Vagina (tissue), 2 donors: ENCODE data around the gene PIGK. TPM values are rescaled to one million over a fixed set of nuclear protein-coding genes. Genes with fewer than 3 reads are reported as not detected.
"Not testable (repeated sequence)": the region's sequence is repeated elsewhere in the genome, so short reads cannot be mapped to it uniquely, and the experiment has no call there.

Experiments used
- DNase-seq, 2 donors: peaks; one replicate each; pipeline ENCODE4 v3.0.0-alpha.2; 2017; ENCODE audit errors: extremely low spot score in 2 of 2
- H3K27ac ChIP-seq: fragments of 200-600 bp; sonication (generic); one replicate; pipeline ENCODE4 v1.5.1; 2019
- H3K27me3 ChIP-seq: fragments of 200-600 bp; sonication (generic); one replicate; pipeline ENCODE4 v1.5.1; 2019
- H3K36me3 ChIP-seq, 2 donors: fragments of 200-600 bp; sonication (generic); one replicate each; pipeline ENCODE4 v1.5.1; 2017 to 2019
- H3K4me1 ChIP-seq: fragments of 200-600 bp; sonication (generic); one replicate; pipeline ENCODE4 v1.5.1; 2019
- H3K4me3 ChIP-seq, 2 donors: fragments of 200-600 bp; sonication (generic); 1 replicate in 1 of 2; 2 replicates in 1 of 2; pipeline ENCODE4 v1.5.1; 2016 to 2019
- H3K9me3 ChIP-seq: fragments of 200-600 bp; sonication (generic); one replicate; pipeline ENCODE4 v1.5.1; 2019
- CTCF ChIP-seq, 3 experiments: fragments of 450-650 bp in 2 of 3; fragments of 200-600 bp in 1 of 3; sonication (generic) in 1 of 3; IDR thresholded peaks; one replicate each; pipeline ENCODE4 v1.5.1; 2017 to 2019; ENCODE audit warnings: antibody characterized with exemption in 3 of 3, mild to moderate bottlenecking in 2 of 3, moderate library complexity in 2 of 3
- POLR2A ChIP-seq, 2 donors: fragments of 450-650 bp; IDR thresholded peaks; one replicate each; pipeline ENCODE4 v1.6.1; 2017; ENCODE audit warnings: antibody characterized with exemption in 2 of 2, mild to moderate bottlenecking in 2 of 2, moderate library complexity in 2 of 2
- POLR2AphosphoS5 ChIP-seq, 2 donors: sonication (generic); formaldehyde crosslinking; IDR thresholded peaks; one replicate each; pipeline ENCODE4 v1.9.0; 2017; ENCODE audit warnings: antibody characterized with exemption in 2 of 2, mild to moderate bottlenecking in 2 of 2, low read depth in 1 of 2; ENCODE audit not compliant: insufficient read depth in 1 of 2
- intact Hi-C: fragments of 100-400 bp; cut with DNase I; formaldehyde crosslinking; loops from one replicate; pipeline ENCODE4 v1.15.1; 2023
- total RNA-seq: library from RNA; depleted of rRNA; stranded (reverse); fragments of >200 nt; gene quantifications from one replicate; pipeline ENCODE4 v1.2.3, GENCODE V29; 2016

PIGK gene
- total RNA-seq, 1 donor from 2014 or later, result 12.8 TPM

DNA sequence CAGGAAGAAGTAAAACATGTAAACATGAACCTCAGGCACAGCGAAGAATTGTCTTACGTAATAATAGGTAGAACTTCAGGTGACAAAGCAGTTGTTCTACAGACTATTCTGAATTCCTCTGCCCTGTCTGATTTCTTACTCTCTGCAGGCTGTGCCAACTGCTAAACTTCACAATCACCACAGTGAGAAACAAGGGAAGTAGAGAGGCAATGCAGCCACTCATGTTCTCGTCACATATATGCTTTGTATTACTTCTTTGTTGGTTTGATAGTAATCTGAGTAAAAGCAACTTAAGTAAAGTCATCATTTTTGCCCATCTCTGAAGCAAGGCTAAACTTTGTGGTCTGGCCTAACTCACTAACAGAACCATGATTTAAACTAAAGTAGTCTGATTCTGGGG is 21.9 kb downstream of the PIGK start:
- Histone ChIP-seq H3K9me3 (no peaks in the 10 kb centered on the region), H3K27ac (no peak overlapping the region), H3K4me3 (no peak overlapping the region), H3K4me1 (no peaks in the 10 kb centered on the region), H3K27me3 (no peaks in the 10 kb centered on the region), H3K36me3 (no peaks in the 10 kb centered on the region)
- TF ChIP-seq CTCF (IDR thresholded peaks at IDR 0.05), result no peak
- no peak for DNase-seq
- intact Hi-C loops, result no loop called here

- no peak overlapping the region for H3K4me3 ChIP-seq
- no peak for DNase-seq
- no peak overlapping the region for H3K27ac ChIP-seq
- intact Hi-C loops, result no loop called here
- H3K9me3 ChIP-seq, result no peaks in the 10 kb centered on the region
- no peaks in the 10 kb centered on the region for H3K4me1 ChIP-seq
- no peaks in the 10 kb centered on the region for H3K36me3 ChIP-seq
- no peak for TF ChIP-seq CTCF (IDR thresholded peaks at IDR 0.05)
- no peak for TF ChIP-seq POLR2A (IDR thresholded peaks at IDR 0.05)
- no peak for TF ChIP-seq POLR2AphosphoS5 (IDR thresholded peaks at IDR 0.05; ENCODE audit: insufficient read depth in 1 of 2, low read depth in 1 of 2)
- no peaks in the 10 kb centered on the region for H3K27me3 ChIP-seq
Measured at GRCh38 chr1:77193951-77194350, 25.3 kb downstream of the PIGK start.

DNA sequence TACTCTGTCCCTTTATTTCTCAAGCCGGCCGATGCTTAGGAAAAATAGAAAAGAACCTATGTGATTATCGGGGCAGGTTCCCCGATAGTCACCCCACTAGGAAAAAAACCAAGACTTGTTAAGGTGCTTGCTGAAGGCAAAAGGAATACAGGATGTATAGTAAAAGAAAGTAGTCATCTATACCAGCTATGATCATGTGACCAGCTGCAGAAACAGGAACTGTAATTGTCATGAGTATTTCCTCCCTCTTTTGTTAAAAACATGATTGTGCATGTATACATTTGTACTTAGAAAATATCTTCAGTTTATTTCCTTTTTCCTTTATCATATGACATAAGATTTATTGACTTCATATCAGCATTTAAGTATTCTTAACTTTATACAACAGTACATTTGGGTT is 30.5 kb downstream of the PIGK start:
- no peaks in the 10 kb centered on the region for H3K27me3 ChIP-seq
- H3K9me3 ChIP-seq, result no peaks in the 10 kb centered on the region
- DNase-seq, result no peak
- no peak overlapping the region for H3K27ac ChIP-seq
- H3K36me3 ChIP-seq, result no peaks in the 10 kb centered on the region
- H3K4me1 ChIP-seq, result no peaks in the 10 kb centered on the region
- intact Hi-C loops, result no loop called here
- H3K4me3 ChIP-seq, result no peak overlapping the region
- TF ChIP-seq POLR2A (IDR thresholded peaks at IDR 0.05) (no peak), CTCF (IDR thresholded peaks at IDR 0.05) (no peak), POLR2AphosphoS5 (IDR thresholded peaks at IDR 0.05; ENCODE audit: insufficient read depth in 1 of 2, low read depth in 1 of 2) (no peak)

- H3K4me3 ChIP-seq, DNase-seq, H3K9me3 ChIP-seq, H3K27me3 ChIP-seq, intact Hi-C loops, H3K27ac ChIP-seq, H3K4me1 ChIP-seq, H3K36me3 ChIP-seq: not testable (repeated sequence)
Measured at GRCh38 chr1:77186907-77187306, 32.3 kb downstream of the PIGK start.

DNA sequence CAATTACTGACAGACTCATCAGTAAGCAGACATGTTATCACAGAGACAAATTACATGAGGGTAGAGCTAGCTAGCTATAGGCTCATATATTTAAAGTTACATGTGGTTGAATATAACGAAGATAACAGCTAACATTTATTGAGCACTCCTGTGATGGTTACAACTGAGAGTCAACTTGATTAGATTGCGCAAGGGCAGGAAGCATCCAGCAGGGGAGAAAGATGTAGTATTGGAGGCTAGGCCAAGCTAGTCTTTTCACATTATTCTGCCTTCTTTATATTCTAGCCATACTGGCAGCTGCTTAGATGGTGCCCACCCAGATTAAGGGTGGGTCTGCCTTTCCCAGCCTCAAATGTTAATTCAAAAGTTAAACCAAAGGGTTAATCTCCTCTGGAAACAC is 37.1 kb downstream of the PIGK start:
- no peak overlapping the region for H3K4me3 ChIP-seq
- no peak overlapping the region for H3K27ac ChIP-seq
- intact Hi-C loops, result loop anchor here (5.0 kb wide), 1 partner anchor 1210 kb away; no protein-coding TSS in a partner anchor
- no peaks in the 10 kb centered on the region for H3K9me3 ChIP-seq
- H3K27me3 ChIP-seq, result no peaks in the 10 kb centered on the region
- H3K4me1 ChIP-seq, result no peaks in the 10 kb centered on the region
- TF ChIP-seq POLR2AphosphoS5 (IDR thresholded peaks at IDR 0.05; ENCODE audit: insufficient read depth in 1 of 2, low read depth in 1 of 2), result no peak
- no peak for TF ChIP-seq CTCF (IDR thresholded peaks at IDR 0.05)
- TF ChIP-seq POLR2A (IDR thresholded peaks at IDR 0.05), result no peak
- H3K36me3 ChIP-seq, result no peaks in the 10 kb centered on the region
- no peak for DNase-seq

GRCh38 chr1:77179632-77180031 is 39.6 kb downstream of the PIGK start:
- DNase-seq, result no peak

More at GRCh38 chr1:77179632-77180031, 39.6 kb downstream of the PIGK start:
- H3K27ac ChIP-seq, result no peak overlapping the region
- intact Hi-C loops, result loop anchor here (5.0 kb wide), 1 partner anchor 1213 kb away; no protein-coding TSS in a partner anchor
- no peaks in the 10 kb centered on the region for H3K4me1 ChIP-seq
- no peak overlapping the region for H3K4me3 ChIP-seq
- TF ChIP-seq POLR2AphosphoS5 (IDR thresholded peaks at IDR 0.05; ENCODE audit: insufficient read depth in 1 of 2, low read depth in 1 of 2) (no peak), CTCF (IDR thresholded peaks at IDR 0.05) (no peak), POLR2A (IDR thresholded peaks at IDR 0.05) (no peak)
- no peaks in the 10 kb centered on the region for H3K36me3 ChIP-seq
- H3K9me3 ChIP-seq, result no peaks in the 10 kb centered on the region
- no peaks in the 10 kb centered on the region for H3K27me3 ChIP-seq
